Mesothelial cell of epicardium (in vitro differentiated cells): ENCODE data around the gene ACTRT2. TPM values are rescaled to one million over a fixed set of nuclear protein-coding genes. Genes with fewer than 3 reads are reported as not detected.

Experiments
- DNase-seq, 2 experiments: peaks; one replicate each; pipeline ENCODE4 v3.0.0; 2021; ENCODE audit warnings: low spot score in 2 of 2; ENCODE audit not compliant: unreplicated experiment in 2 of 2
- H3K27ac Mint-ChIP-seq: 2 replicates; pipeline ENCODE4 v1.8.0; 2021; ENCODE audit warnings: mixed read lengths
- H3K27me3 Mint-ChIP-seq: 2 replicates; pipeline ENCODE4 v1.8.0; 2021; ENCODE audit warnings: low read depth, mixed read lengths
- H3K36me3 Mint-ChIP-seq: 2 replicates; pipeline ENCODE4 v1.8.0; 2021; ENCODE audit warnings: mixed read lengths
- H3K4me1 Mint-ChIP-seq: 2 replicates; pipeline ENCODE4 v1.8.0; 2021; ENCODE audit warnings: mixed read lengths
- H3K4me3 Mint-ChIP-seq: 2 replicates; pipeline ENCODE4 v1.8.0; 2021; ENCODE audit warnings: mild to moderate bottlenecking, moderate library complexity, mixed read lengths
- H3K9me3 Mint-ChIP-seq: 2 replicates; pipeline ENCODE4 v1.8.0; 2021; ENCODE audit warnings: mixed read lengths
- total RNA-seq: library from RNA; stranded (reverse); gene quantifications from 3 replicates; pipeline ENCODE4 v1.2.1, GENCODE V29; 2021
- TF ChIP-seq, protein P1 (sequence below): fragments of 200-600 bp; sonication (generic); IDR thresholded peaks from one replicate; pipeline ENCODE4 v1.5.0; 2021; ENCODE audit warnings: antibody characterized with exemption; ENCODE audit not compliant: unreplicated experiment

ACTRT2 gene
- total RNA-seq, 1 donor from 2014 or later: not detected

DNA sequence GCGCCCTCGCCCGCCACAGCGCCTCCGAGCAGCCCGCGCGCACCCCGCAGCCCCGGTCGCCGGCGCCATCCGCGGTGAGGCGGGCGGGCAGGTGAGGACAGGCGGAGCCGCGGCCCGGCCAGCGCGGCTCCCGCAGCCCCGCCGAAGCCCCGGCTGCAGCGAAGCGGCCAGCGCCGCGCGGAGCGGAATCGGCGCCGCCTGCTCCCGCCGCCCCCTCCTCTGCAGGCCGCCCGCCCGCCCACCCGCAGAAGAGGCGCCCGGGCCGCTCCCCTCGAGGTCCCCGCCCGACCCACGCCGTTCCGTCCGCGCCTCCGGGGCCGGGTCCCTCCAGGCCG, 49.0 kb downstream of the ACTRT2 start:
- Mint-ChIP-seq H3K27ac (no peak overlapping the region), H3K4me3 (no peak overlapping the region), H3K36me3 (no peaks in the 10 kb centered on the region), H3K4me1 (peaks cover 9% of the 10 kb centered on the region), H3K9me3 (no peaks in the 10 kb centered on the region), H3K27me3 (peaks cover 77% of the 10 kb centered on the region)
- no peak for DNase-seq
- TF ChIP-seq, protein P1, sequence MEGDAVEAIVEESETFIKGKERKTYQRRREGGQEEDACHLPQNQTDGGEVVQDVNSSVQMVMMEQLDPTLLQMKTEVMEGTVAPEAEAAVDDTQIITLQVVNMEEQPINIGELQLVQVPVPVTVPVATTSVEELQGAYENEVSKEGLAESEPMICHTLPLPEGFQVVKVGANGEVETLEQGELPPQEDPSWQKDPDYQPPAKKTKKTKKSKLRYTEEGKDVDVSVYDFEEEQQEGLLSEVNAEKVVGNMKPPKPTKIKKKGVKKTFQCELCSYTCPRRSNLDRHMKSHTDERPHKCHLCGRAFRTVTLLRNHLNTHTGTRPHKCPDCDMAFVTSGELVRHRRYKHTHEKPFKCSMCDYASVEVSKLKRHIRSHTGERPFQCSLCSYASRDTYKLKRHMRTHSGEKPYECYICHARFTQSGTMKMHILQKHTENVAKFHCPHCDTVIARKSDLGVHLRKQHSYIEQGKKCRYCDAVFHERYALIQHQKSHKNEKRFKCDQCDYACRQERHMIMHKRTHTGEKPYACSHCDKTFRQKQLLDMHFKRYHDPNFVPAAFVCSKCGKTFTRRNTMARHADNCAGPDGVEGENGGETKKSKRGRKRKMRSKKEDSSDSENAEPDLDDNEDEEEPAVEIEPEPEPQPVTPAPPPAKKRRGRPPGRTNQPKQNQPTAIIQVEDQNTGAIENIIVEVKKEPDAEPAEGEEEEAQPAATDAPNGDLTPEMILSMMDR: no peak

DNA sequence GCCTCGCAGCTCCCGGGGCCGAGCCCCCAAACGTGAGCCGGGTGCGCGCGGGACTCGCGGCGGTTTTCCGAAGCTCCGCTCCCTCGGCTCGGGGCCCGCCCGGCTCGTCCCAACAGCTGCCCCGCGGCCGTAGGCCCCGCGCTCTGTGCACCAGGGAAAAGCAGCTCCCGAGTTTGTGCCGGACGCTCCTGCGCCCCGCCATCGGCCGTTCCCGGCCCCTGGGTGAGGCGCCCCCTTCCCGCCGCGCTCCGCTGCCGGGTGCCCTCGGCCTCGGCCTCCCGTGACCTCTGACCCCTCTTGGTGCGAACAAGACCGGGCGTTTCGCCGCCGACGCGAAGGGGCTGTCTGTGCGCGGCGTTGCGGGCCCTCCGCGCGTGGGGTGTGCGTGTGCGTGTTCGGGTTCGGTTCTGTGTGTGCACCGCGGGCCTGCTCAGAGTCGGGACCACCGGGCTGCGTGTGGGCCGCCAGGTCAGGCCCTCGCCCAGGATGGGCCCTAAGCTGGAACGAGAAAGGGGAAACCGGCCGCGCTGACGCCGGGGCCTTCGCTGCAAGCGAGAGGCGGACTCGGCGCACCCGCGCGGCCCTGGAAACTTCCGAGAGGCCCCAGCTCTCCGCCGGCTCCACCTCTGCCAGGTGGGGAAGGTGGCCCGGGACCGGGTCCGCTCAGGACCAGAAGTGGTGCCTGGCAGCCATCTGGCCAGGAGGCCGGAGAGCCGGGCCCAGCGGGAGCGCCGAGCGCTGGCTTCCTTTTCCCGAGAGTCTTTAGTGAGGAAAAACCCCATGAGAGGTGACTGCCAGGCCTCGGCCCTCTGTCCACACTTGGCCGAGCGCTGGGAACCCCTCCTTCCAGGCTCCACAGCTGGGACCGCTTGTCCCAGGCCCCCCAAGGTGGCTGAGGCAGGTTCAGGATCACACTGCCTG, 49.6 kb downstream of the ACTRT2 start:
- no peaks in the 10 kb centered on the region for H3K36me3 Mint-ChIP-seq
- H3K9me3 Mint-ChIP-seq: no peaks in the 10 kb centered on the region
- peaks cover 9% of the 10 kb centered on the region for H3K4me1 Mint-ChIP-seq
- H3K4me3 Mint-ChIP-seq: peak overlapping the region; percentile 28
- TF ChIP-seq, protein P1: no peak
- no peak for DNase-seq
- H3K27me3 Mint-ChIP-seq: peaks cover 77% of the 10 kb centered on the region
- H3K27ac Mint-ChIP-seq: no peak overlapping the region

DNA sequence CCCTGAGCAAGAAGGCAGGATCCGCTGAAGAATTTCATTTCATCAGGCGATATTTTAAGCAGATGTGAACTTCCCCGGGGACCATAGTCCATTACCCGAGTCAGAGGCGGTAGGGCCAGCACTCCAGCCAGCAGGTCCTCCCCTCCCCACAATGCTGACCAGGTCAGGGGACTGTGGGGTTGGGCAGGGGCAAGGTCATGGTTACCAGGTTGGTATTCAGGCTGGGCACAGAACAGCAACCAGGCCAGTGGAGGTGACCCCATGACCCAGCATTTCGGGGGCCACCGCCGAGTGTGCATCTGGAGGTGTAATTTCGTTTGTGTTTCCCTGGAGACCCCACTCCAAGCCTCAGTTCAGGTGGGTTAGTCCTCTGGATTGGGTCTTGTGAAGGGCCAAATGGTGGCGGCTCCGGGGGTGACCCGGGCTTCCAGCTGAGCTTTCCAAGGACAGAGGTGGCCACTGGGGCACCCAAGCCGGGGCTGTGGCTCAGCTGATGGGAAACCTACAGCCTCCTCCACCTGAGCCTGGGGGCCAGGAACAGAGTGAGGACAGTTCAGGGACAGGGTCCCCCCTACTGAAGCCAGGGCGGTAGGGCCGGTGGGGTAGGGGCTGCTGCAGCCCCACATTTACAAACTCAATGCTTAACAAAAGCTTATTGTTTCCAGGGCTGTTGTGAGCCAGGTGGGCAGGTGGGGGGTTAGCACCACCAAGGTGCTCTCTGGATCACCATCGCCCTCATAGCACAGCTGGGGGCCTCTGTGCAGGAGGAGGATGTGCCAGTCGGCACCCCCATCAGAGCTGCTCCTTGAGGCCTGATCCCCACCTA, 50.5 kb downstream of the ACTRT2 start:
- Mint-ChIP-seq H3K36me3 (no peaks in the 10 kb centered on the region), H3K4me3 (peak overlapping the region; percentile 22), H3K27ac (no peak overlapping the region), H3K4me1 (peaks cover 9% of the 10 kb centered on the region), H3K9me3 (no peaks in the 10 kb centered on the region), H3K27me3 (peaks cover 77% of the 10 kb centered on the region)
- TF ChIP-seq, protein P1: no peak
- DNase-seq: no peak

Other genes starting within 250 kb of the ACTRT2 start
- gene TTC34, start 219.8 kb upstream of the ACTRT2 start, total RNA-seq: 3.5 to 3.6 TPM (median 3.5 TPM) in 3 replicates
- 1.2 to 2.1 TPM (median 1.4 TPM) in 3 replicates for gene PRDM16, start 47.7 kb downstream of the ACTRT2 start, total RNA-seq